C4-2B (cell line): Measurements from ENCODE around the gene PPP1R14D.

Experiments used
- CTCF ChIP-seq: fragments of 450-650 bp; conservative IDR thresholded peaks from 2 replicates; pipeline ENCODE4 v1.5.1; 2017; ENCODE audit warnings: mild to moderate bottlenecking
- ZFX ChIP-seq: fragments of 450-650 bp; IDR thresholded peaks from 2 replicates; pipeline ENCODE4 v1.6.1; 2017

DNA sequence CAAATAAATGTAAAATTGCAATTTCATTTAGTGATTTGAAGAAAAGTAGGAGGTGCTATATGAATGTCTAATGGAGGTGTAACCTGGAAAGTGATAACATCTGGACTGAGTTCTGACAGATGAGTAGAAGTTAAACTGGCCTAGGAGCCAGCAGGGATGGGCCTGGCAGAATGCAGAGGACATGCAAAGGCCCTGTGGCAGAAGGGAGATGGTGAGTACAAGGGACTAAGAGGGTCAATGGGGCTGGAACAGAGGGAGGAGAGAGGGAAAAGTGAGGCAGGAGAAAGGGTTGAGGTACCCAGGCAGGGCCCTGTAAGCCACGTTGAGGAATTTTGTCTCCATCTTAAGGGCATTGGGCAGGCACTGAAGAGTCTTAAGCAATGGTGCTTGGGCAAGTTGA lies 3.4 kb upstream of the PPP1R14D start:
- TF ChIP-seq CTCF (no peak), ZFX (no peak)
